Tibial nerve (tissue), 3 donors: ENCODE results near the gene SNX19.

Experiments
- POLR2A ChIP-seq, 2 donors: fragments of 450-650 bp; IDR thresholded peaks; one replicate each; pipeline ENCODE4 v1.6.1; 2017; ENCODE audit warnings: antibody characterized with exemption in 2 of 2, mild to moderate bottlenecking in 2 of 2, moderate library complexity in 2 of 2
- TF ChIP-seq, protein P1 (sequence below), 5 experiments: fragments of 200-600 bp in 3 of 5; fragments of 450-650 bp in 2 of 5; sonication (generic) in 3 of 5; IDR thresholded peaks; one replicate each; pipeline ENCODE4 v1.5.1; 2016 to 2019; ENCODE audit warnings: antibody characterized with exemption in 5 of 5, mild to moderate bottlenecking in 3 of 5, moderate library complexity in 2 of 5

DNA sequence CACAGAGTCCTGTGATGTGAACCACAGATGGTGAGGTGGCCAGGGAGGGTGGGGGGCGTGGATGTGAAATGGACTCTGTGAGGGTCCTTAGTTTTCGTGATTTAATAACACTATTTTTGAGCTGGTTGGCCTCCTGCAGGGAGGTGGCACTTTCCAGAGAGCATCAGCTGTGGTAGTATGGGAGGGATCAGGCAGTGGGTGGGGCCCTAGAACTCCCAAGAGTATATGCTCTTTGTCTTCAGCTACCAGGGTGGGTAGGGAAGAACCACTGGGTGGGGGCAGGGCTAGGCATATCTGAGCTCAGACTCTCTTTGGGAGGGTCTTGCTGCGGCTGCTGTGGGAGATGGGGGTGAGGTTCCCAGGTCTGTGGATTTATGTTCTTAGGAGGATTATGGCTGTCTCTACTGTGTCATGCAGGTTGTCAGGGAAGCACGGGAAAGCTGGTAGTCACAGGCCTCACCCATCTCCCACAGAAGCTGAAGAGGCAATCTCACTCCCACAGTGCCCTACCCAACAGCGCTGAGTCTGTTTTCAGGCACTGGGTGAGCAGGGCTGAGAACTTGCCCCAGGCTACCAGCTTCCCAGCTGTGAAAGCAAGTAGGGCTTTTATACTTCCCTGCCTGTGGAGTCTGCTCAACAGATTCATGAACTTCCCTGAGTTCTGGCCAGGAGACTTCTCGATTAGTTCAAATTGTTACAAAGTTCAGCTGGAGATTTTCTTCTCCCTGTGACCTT is 47.9 kb upstream of the SNX19 start:
- TF ChIP-seq POLR2A (IDR thresholded peaks at IDR 0.05): no peak
- TF ChIP-seq, protein P1, sequence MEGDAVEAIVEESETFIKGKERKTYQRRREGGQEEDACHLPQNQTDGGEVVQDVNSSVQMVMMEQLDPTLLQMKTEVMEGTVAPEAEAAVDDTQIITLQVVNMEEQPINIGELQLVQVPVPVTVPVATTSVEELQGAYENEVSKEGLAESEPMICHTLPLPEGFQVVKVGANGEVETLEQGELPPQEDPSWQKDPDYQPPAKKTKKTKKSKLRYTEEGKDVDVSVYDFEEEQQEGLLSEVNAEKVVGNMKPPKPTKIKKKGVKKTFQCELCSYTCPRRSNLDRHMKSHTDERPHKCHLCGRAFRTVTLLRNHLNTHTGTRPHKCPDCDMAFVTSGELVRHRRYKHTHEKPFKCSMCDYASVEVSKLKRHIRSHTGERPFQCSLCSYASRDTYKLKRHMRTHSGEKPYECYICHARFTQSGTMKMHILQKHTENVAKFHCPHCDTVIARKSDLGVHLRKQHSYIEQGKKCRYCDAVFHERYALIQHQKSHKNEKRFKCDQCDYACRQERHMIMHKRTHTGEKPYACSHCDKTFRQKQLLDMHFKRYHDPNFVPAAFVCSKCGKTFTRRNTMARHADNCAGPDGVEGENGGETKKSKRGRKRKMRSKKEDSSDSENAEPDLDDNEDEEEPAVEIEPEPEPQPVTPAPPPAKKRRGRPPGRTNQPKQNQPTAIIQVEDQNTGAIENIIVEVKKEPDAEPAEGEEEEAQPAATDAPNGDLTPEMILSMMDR (IDR thresholded peaks at IDR 0.05): no peak
